Measurements from ENCODE around the gene PAPPA. TPM values are rescaled to one million over a fixed set of nuclear protein-coding genes. Genes with fewer than 3 reads are reported as not detected.

PAPPA gene
- polyA plus RNA-seq, 1 of the 3 experiments (the other 2 are of a cell fraction) = 44.5 TPM

DNA sequence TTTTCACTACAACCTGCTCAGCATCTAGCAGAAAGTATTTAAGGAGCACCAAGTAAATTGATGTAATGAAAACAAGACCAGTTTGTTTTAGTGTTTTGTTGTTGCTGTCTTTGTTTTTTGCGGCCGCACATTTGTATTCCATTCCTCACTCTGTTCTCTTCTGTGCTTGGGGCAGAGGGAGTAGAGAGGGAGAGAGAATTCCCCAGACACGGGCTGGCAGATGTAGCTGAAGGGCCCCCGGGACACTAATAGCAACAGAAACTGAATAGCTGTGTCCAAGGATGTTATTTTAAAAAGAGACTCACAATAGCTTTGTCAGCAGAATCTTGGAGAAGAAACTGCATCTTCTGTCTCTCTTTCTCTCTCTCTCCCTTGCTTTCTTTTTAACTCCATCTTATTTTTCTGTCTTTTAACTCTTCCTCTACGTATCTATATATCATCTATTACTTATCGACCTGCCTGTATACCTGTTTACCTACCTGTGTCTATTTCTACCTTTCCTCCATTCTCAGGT, 145.3 kb downstream of the PAPPA start (continued):
- TF ChIP-seq SMC3 (IDR thresholded peaks at IDR 0.05; ENCODE audit: low read depth, low read length) = no peak
- TF ChIP-seq, protein P1, sequence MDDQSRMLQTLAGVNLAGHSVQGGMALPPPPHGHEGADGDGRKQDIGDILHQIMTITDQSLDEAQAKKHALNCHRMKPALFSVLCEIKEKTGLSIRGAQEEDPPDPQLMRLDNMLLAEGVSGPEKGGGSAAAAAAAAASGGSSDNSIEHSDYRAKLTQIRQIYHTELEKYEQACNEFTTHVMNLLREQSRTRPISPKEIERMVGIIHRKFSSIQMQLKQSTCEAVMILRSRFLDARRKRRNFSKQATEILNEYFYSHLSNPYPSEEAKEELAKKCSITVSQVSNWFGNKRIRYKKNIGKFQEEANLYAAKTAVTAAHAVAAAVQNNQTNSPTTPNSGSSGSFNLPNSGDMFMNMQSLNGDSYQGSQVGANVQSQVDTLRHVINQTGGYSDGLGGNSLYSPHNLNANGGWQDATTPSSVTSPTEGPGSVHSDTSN (IDR thresholded peaks at IDR 0.05) = no peak
- TF ChIP-seq TAF1 (IDR thresholded peaks at IDR 0.05; ENCODE audit: borderline replicate concordance, low read depth, low read length) = no peak
- TF ChIP-seq CHD2 (IDR thresholded peaks at IDR 0.05; ENCODE audit: low read length, partially characterized antibody) = no peak
- no peak for TF ChIP-seq ELF1 (IDR thresholded peaks at IDR 0.05)
- TF ChIP-seq POLR2AphosphoS5 (IDR thresholded peaks at IDR 0.05; ENCODE audit: low read depth, low read length) = no peak
- TF ChIP-seq, protein P2, sequence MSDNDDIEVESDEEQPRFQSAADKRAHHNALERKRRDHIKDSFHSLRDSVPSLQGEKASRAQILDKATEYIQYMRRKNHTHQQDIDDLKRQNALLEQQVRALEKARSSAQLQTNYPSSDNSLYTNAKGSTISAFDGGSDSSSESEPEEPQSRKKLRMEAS (IDR thresholded peaks at IDR 0.05; ENCODE audit: low read depth) = no peak
- no peak for TF ChIP-seq EZH2phosphoT487 (IDR thresholded peaks at IDR 0.05; ENCODE audit: borderline replicate concordance, low read depth)

DNA sequence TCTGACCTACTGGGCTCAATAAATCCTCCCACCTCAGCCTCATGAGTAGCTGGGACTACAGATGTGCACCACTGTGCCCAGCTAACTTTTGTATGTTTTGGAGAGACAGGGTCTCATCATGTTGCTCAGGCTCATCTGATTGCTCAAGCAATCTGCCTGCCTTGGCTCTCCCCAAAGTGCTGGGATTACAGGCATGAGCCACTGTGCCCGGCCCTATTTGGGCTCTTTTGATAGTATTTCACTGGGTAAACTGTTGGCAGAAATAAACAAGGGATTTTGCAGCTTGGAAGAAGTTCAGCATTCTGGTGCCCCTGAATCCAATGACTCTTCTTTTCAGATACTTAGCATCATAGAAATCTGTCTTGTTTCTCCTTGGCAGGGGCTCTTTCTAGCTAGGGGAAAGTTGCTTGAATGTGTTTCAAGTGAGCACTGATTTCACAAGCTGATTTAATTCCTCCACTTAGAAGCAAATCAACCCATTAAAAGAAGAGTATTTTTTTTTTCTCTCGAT, 146.8 kb downstream of the PAPPA start:
- ChIA-PET CTCF (interaction anchor here (0.6 to 1.0 kb wide), 2 partner anchors 19 to 148 kb away, joined by 3 to 6 read pairs; partner anchors contain the start of gene PAPPA), POLR2A (no interaction called here)
- no peak overlapping the region for H3K4me3 ChIP-seq (ENCODE audit: low read depth in 2 of 2, low read length in 1 of 2)
- H2AFZ ChIP-seq (ENCODE audit: low read depth) = no peak overlapping the region
- H3F3A ChIP-seq (replicated peaks; ENCODE audit: insufficient read depth) = peaks cover 43% of the 10 kb centered on the region
- H3K36me3 ChIP-seq (replicated peaks in 1 of 2; ENCODE audit: control insufficient read depth in 1 of 2, insufficient read depth in 2 of 2, low read length in 1 of 2) = peaks cover 22 to 78% of the 10 kb centered on the region in 2 experiments
- H3K27me3 ChIP-seq (ENCODE audit: insufficient read depth) = no peaks in the 10 kb centered on the region
- H3K79me2 ChIP-seq (ENCODE audit: insufficient read depth) = peaks cover 53% of the 10 kb centered on the region
- H3K9ac ChIP-seq = no peak overlapping the region
- no peak overlapping the region for H3K4me2 ChIP-seq
- no peak for TF ChIP-seq FOXM1 (IDR thresholded peaks at IDR 0.05; ENCODE audit: low read depth)
- no peak for TF ChIP-seq TEAD4 (IDR thresholded peaks at IDR 0.05; ENCODE audit: borderline replicate concordance, insufficient read depth)
- TF ChIP-seq, protein P3, sequence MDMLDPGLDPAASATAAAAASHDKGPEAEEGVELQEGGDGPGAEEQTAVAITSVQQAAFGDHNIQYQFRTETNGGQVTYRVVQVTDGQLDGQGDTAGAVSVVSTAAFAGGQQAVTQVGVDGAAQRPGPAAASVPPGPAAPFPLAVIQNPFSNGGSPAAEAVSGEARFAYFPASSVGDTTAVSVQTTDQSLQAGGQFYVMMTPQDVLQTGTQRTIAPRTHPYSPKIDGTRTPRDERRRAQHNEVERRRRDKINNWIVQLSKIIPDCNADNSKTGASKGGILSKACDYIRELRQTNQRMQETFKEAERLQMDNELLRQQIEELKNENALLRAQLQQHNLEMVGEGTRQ (IDR thresholded peaks at IDR 0.05; ENCODE audit: borderline replicate concordance, low read depth, low read length) = no peak
- TF ChIP-seq, protein P4, sequence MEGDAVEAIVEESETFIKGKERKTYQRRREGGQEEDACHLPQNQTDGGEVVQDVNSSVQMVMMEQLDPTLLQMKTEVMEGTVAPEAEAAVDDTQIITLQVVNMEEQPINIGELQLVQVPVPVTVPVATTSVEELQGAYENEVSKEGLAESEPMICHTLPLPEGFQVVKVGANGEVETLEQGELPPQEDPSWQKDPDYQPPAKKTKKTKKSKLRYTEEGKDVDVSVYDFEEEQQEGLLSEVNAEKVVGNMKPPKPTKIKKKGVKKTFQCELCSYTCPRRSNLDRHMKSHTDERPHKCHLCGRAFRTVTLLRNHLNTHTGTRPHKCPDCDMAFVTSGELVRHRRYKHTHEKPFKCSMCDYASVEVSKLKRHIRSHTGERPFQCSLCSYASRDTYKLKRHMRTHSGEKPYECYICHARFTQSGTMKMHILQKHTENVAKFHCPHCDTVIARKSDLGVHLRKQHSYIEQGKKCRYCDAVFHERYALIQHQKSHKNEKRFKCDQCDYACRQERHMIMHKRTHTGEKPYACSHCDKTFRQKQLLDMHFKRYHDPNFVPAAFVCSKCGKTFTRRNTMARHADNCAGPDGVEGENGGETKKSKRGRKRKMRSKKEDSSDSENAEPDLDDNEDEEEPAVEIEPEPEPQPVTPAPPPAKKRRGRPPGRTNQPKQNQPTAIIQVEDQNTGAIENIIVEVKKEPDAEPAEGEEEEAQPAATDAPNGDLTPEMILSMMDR (IDR thresholded peaks at IDR 0.05) = no peak
- TF ChIP-seq TAF1 (IDR thresholded peaks at IDR 0.05; ENCODE audit: borderline replicate concordance, low read depth, low read length) = no peak
- TF ChIP-seq, protein P2 (IDR thresholded peaks at IDR 0.05; ENCODE audit: low read depth) = no peak
- DNase-seq = no peak
- H3K27ac ChIP-seq (ENCODE audit: low read depth in 2 of 2, low read length in 1 of 2) = no peak overlapping the region; a peak in 1 of 4 replicates
- WGBS (ENCODE audit: low lambda C conversion rate) = 80% methylated on average over 2 of the region's 2 CpGs
- H4K20me1 ChIP-seq (ENCODE audit: insufficient read depth) = peaks cover 25% of the 10 kb centered on the region; the same call in 1 of the 2 replicates
- no peaks in the 10 kb centered on the region; a peak in 1 of 4 replicates for H3K4me1 ChIP-seq (ENCODE audit: control insufficient read depth in 1 of 2, insufficient read depth in 2 of 2, low read depth in 1 of 2, low read length in 1 of 2)
- H3K9me3 ChIP-seq = no peaks in the 10 kb centered on the region
- no peaks in the 10 kb centered on the region for H3K9me2 ChIP-seq
